ENCODE results near the gene C4orf54. TPM values are rescaled to one million over a fixed set of nuclear protein-coding genes. Genes with fewer than 3 reads are reported as not detected.

Gene C4orf54
- polyA plus RNA-seq, 1 experiment, result not detected

GRCh38 chr4:99690472-99690871 is 32.8 kb upstream of the C4orf54 start:
- Histone ChIP-seq H3K9me3 (ENCODE audit: control insufficient read depth, insufficient read depth, low read length) (peaks cover 3% of the 10 kb centered on the region; the same call in 1 of the 2 replicates), H3K4me3 (ENCODE audit: low read depth, low read length) (no peak overlapping the region), H3K27ac (ENCODE audit: low read depth, low read length) (no peak overlapping the region), H3K27me3 (ENCODE audit: control insufficient read depth, insufficient read depth, low read length) (no peaks in the 10 kb centered on the region)
- ChIA-PET POLR2A (no interaction called here), CTCF (no interaction called here)
- DNase-seq (ENCODE audit: low read depth, low spot score), result no peak
- no peak for TF ChIP-seq CTCF (IDR thresholded peaks at IDR 0.05; ENCODE audit: low read depth, low read length)

- Histone ChIP-seq H3K27ac (ENCODE audit: low read depth, low read length) (no peak overlapping the region), H3K27me3 (ENCODE audit: control insufficient read depth, insufficient read depth, low read length) (no peaks in the 10 kb centered on the region), H3K4me3 (ENCODE audit: low read depth, low read length) (no peak overlapping the region), H3K9me3 (ENCODE audit: control insufficient read depth, insufficient read depth, low read length) (peaks cover 3% of the 10 kb centered on the region; the same call in 1 of the 2 replicates)
- DNase-seq (ENCODE audit: low read depth, low spot score), result no peak
- TF ChIP-seq CTCF (IDR thresholded peaks at IDR 0.05; ENCODE audit: low read depth, low read length), result no peak
- ChIA-PET CTCF (no interaction called here), POLR2A (no interaction called here)
These were observed 29.5 kb upstream of the C4orf54 start for GRCh38 chr4:99687120-99687519.

GRCh38 chr4:99685234-99685633 is 27.6 kb upstream of the C4orf54 start:
- CTCF ChIA-PET, result no interaction called here
- Histone ChIP-seq H3K27me3 (ENCODE audit: control insufficient read depth, insufficient read depth, low read length) (no peaks in the 10 kb centered on the region), H3K27ac (ENCODE audit: low read depth, low read length) (no peak overlapping the region), H3K9me3 (ENCODE audit: control insufficient read depth, insufficient read depth, low read length) (no peaks in the 10 kb centered on the region), H3K4me3 (ENCODE audit: low read depth, low read length) (no peak overlapping the region)
- POLR2A ChIA-PET, result no interaction called here
- no peak for DNase-seq (ENCODE audit: low read depth, low spot score)
- no peak for TF ChIP-seq CTCF (IDR thresholded peaks at IDR 0.05; ENCODE audit: low read depth, low read length)

- H3K27ac ChIP-seq (ENCODE audit: low read depth, low read length), result no peak overlapping the region
- no peaks in the 10 kb centered on the region for H3K27me3 ChIP-seq (ENCODE audit: control insufficient read depth, insufficient read depth, low read length)
- no peak overlapping the region for H3K4me3 ChIP-seq (ENCODE audit: low read depth, low read length)
- no peak for TF ChIP-seq CTCF (IDR thresholded peaks at IDR 0.05; ENCODE audit: low read depth, low read length)
- no peak for DNase-seq (ENCODE audit: low read depth, low spot score)
- ChIA-PET POLR2A (no interaction called here), CTCF (no interaction called here)
- H3K9me3 ChIP-seq (ENCODE audit: control insufficient read depth, insufficient read depth, low read length), result no peaks in the 10 kb centered on the region
These were observed 26.3 kb upstream of the C4orf54 start for GRCh38 chr4:99683895-99684294.

- no peaks in the 10 kb centered on the region for H3K9me3 ChIP-seq (ENCODE audit: control insufficient read depth, insufficient read depth, low read length)
- H3K27ac ChIP-seq (ENCODE audit: low read depth, low read length), result no peak overlapping the region
- TF ChIP-seq CTCF (IDR thresholded peaks at IDR 0.05; ENCODE audit: low read depth, low read length), result no peak
- ChIA-PET CTCF (no interaction called here), POLR2A (no interaction called here)
- H3K27me3 ChIP-seq (ENCODE audit: control insufficient read depth, insufficient read depth, low read length), result no peaks in the 10 kb centered on the region
- DNase-seq (ENCODE audit: low read depth, low spot score), result no peak
- no peak overlapping the region for H3K4me3 ChIP-seq (ENCODE audit: low read depth, low read length)
These were observed 22.3 kb upstream of the C4orf54 start for GRCh38 chr4:99679976-99680375.
